ENCODE measurements around the gene ZCCHC14. TPM values are rescaled to one million over a fixed set of nuclear protein-coding genes. Genes with fewer than 3 reads are reported as not detected.
A peak's percentile ranks its signal among the peaks of the same experiment; 100 is the strongest.

ZCCHC14 gene
- total RNA-seq, 2 experiments from 2014 or later = 4.2 to 5.0 TPM

- ChIA-PET CTCF (no interaction called here), POLR2A (no interaction called here)
- DNase-seq = no peak
- Mint-ChIP-seq H3K36me3 (ENCODE audit: low read depth) (no peaks in the 10 kb centered on the region), H3K4me1 (no peaks in the 10 kb centered on the region), H3K27ac (no peak overlapping the region), H3K9me3 (no peaks in the 10 kb centered on the region), H3K4me3 (no peak overlapping the region), H3K27me3 (no peaks in the 10 kb centered on the region)
Observed at GRCh38 chr16:87474017-87474416, 18.8 kb downstream of the ZCCHC14 start.

- Mint-ChIP-seq H3K4me1 (no peaks in the 10 kb centered on the region), H3K9me3 (no peaks in the 10 kb centered on the region), H3K4me3 (no peak overlapping the region), H3K27ac (no peak overlapping the region), H3K27me3 (no peaks in the 10 kb centered on the region), H3K36me3 (ENCODE audit: low read depth) (no peaks in the 10 kb centered on the region)
- CTCF ChIA-PET = no interaction called here
- no peak for DNase-seq
- POLR2A ChIA-PET = no interaction called here
Observed at GRCh38 chr16:87472935-87473334, 19.9 kb downstream of the ZCCHC14 start.

- H3K36me3 Mint-ChIP-seq (ENCODE audit: low read depth) = no peaks in the 10 kb centered on the region
- H3K4me3 Mint-ChIP-seq = no peak overlapping the region
- H3K27ac Mint-ChIP-seq = no peak overlapping the region
- ChIA-PET CTCF (no interaction called here), POLR2A (no interaction called here)
- no peaks in the 10 kb centered on the region for H3K27me3 Mint-ChIP-seq
- H3K4me1 Mint-ChIP-seq = no peaks in the 10 kb centered on the region
- no peak for DNase-seq
- H3K9me3 Mint-ChIP-seq = no peaks in the 10 kb centered on the region
Observed at GRCh38 chr16:87472142-87472778, 20.6 kb downstream of the ZCCHC14 start.

GRCh38 chr16:87471278-87472141 is 21.3 kb downstream of the ZCCHC14 start:
- CTCF ChIA-PET = no interaction called here
- POLR2A ChIA-PET = no interaction called here
- Mint-ChIP-seq H3K9me3 (no peaks in the 10 kb centered on the region), H3K27ac (no peak overlapping the region), H3K36me3 (ENCODE audit: low read depth) (no peaks in the 10 kb centered on the region), H3K27me3 (no peaks in the 10 kb centered on the region), H3K4me1 (no peaks in the 10 kb centered on the region), H3K4me3 (no peak overlapping the region)
- DNase-seq = no peak

- Mint-ChIP-seq H3K27ac (no peak overlapping the region), H3K36me3 (ENCODE audit: low read depth) (no peaks in the 10 kb centered on the region), H3K4me1 (peaks cover 3% of the 10 kb centered on the region), H3K9me3 (no peaks in the 10 kb centered on the region), H3K27me3 (no peaks in the 10 kb centered on the region), H3K4me3 (no peak overlapping the region)
- ChIA-PET CTCF (no interaction called here), POLR2A (no interaction called here)
- DNase-seq = no peak
Observed at GRCh38 chr16:87470332-87470731, 22.5 kb downstream of the ZCCHC14 start.

- Mint-ChIP-seq H3K9me3 (no peaks in the 10 kb centered on the region), H3K27me3 (no peaks in the 10 kb centered on the region), H3K27ac (no peak overlapping the region), H3K36me3 (ENCODE audit: low read depth) (no peaks in the 10 kb centered on the region), H3K4me3 (no peak overlapping the region), H3K4me1 (peaks cover 14% of the 10 kb centered on the region)
- CTCF ChIA-PET = no interaction called here
- POLR2A ChIA-PET = no interaction called here
- DNase-seq = no peak
Observed at GRCh38 chr16:87469169-87469568, 23.7 kb downstream of the ZCCHC14 start.

GRCh38 chr16:87468550-87468949 is 24.3 kb downstream of the ZCCHC14 start:
- Mint-ChIP-seq H3K4me3 (no peak overlapping the region), H3K36me3 (ENCODE audit: low read depth) (no peaks in the 10 kb centered on the region), H3K27me3 (no peaks in the 10 kb centered on the region), H3K27ac (no peak overlapping the region), H3K4me1 (peaks cover 20% of the 10 kb centered on the region), H3K9me3 (no peaks in the 10 kb centered on the region)
- DNase-seq = no peak
- CTCF ChIA-PET = no interaction called here
- POLR2A ChIA-PET = no interaction called here

GRCh38 chr16:87466975-87467501 is 25.8 kb downstream of the ZCCHC14 start:
- Mint-ChIP-seq H3K9me3 (no peaks in the 10 kb centered on the region), H3K4me1 (peaks cover 21% of the 10 kb centered on the region), H3K36me3 (ENCODE audit: low read depth) (no peaks in the 10 kb centered on the region), H3K27ac (no peak overlapping the region), H3K27me3 (no peaks in the 10 kb centered on the region), H3K4me3 (no peak overlapping the region)
- ChIA-PET POLR2A (no interaction called here), CTCF (no interaction called here)
- DNase-seq = no peak

- no peaks in the 10 kb centered on the region for H3K9me3 Mint-ChIP-seq
- DNase-seq = no peak
- H3K4me3 Mint-ChIP-seq = no peak overlapping the region
- H3K27me3 Mint-ChIP-seq = no peaks in the 10 kb centered on the region
- POLR2A ChIA-PET = no interaction called here
- no peaks in the 10 kb centered on the region for H3K36me3 Mint-ChIP-seq (ENCODE audit: low read depth)
- peaks cover 26% of the 10 kb centered on the region for H3K4me1 Mint-ChIP-seq
- CTCF ChIA-PET = interaction anchor here (0.6 to 0.7 kb wide), 2 partner anchors 174 to 484 kb away, joined by 3 read pairs; no protein-coding TSS in a partner anchor
- no peak overlapping the region for H3K27ac Mint-ChIP-seq
Observed at GRCh38 chr16:87465879-87466278, 26.9 kb downstream of the ZCCHC14 start.

- Mint-ChIP-seq H3K27ac (no peak overlapping the region), H3K27me3 (no peaks in the 10 kb centered on the region), H3K9me3 (no peaks in the 10 kb centered on the region), H3K36me3 (ENCODE audit: low read depth) (no peaks in the 10 kb centered on the region), H3K4me1 (peaks cover 26% of the 10 kb centered on the region), H3K4me3 (no peak overlapping the region)
- CTCF ChIA-PET = no interaction called here
- no peak for DNase-seq
- POLR2A ChIA-PET = no interaction called here
Observed at GRCh38 chr16:87465306-87465705, 27.5 kb downstream of the ZCCHC14 start.

- ChIA-PET POLR2A (no interaction called here), CTCF (no interaction called here)
- no peaks in the 10 kb centered on the region for H3K9me3 Mint-ChIP-seq
- DNase-seq = peak; percentile 35
- peak overlapping the region; percentile 35 for H3K4me3 Mint-ChIP-seq
- H3K27ac Mint-ChIP-seq = peak overlapping the region; percentile 45
- no peaks in the 10 kb centered on the region for H3K36me3 Mint-ChIP-seq (ENCODE audit: low read depth)
- H3K27me3 Mint-ChIP-seq = no peaks in the 10 kb centered on the region
- H3K4me1 Mint-ChIP-seq = peaks cover 26% of the 10 kb centered on the region
Observed at GRCh38 chr16:87464691-87465300, 28.0 kb downstream of the ZCCHC14 start.

GRCh38 chr16:87463722-87464690 is 28.8 kb downstream of the ZCCHC14 start:
- ChIA-PET CTCF (interaction anchor here (1.0 kb wide), 1 partner anchor 37 kb away, joined by 3 read pairs; no protein-coding TSS in a partner anchor), POLR2A (interaction anchor here (0.7 kb wide), 1 partner anchor 1557 kb away, joined by 3 read pairs; no protein-coding TSS in a partner anchor)
- H3K4me3 Mint-ChIP-seq = peak overlapping the region; percentile 8
- peak; percentile 36 for DNase-seq
- H3K9me3 Mint-ChIP-seq = no peaks in the 10 kb centered on the region
- no peak overlapping the region for H3K27ac Mint-ChIP-seq
- H3K27me3 Mint-ChIP-seq = no peaks in the 10 kb centered on the region
- no peaks in the 10 kb centered on the region for H3K36me3 Mint-ChIP-seq (ENCODE audit: low read depth)
- H3K4me1 Mint-ChIP-seq = peaks cover 26% of the 10 kb centered on the region
